Stimulated activated CD8-positive, alpha-beta memory T cell treated with anti-CD3 and anti-CD28 coated beads, Interleukin-12 subunit alpha, Interleukin-12 subunit beta, amount 100 ng/mL, for 4 hours (primary cell): ENCODE measurements around the gene PRKCA.

Experiments used
- DNase-seq: peaks from one replicate; pipeline ENCODE4 v3.0.0-alpha.2; 2020; ENCODE audit warnings: low read depth

PRKCA gene

GRCh38 chr17:66518677-66519076 lies 216.3 kb downstream of the PRKCA start:
- no peak for DNase-seq

GRCh38 chr17:66519154-66519553 lies 216.7 kb downstream of the PRKCA start:
- no peak for DNase-seq

GRCh38 chr17:66520999-66521398 lies 218.6 kb downstream of the PRKCA start:
- DNase-seq: no peak

GRCh38 chr17:66522591-66523272 lies 220.3 kb downstream of the PRKCA start:
- no peak for DNase-seq

GRCh38 chr17:66523378-66524200 lies 221.2 kb downstream of the PRKCA start:
- DNase-seq: no peak

GRCh38 chr17:66524877-66525276 lies 222.5 kb downstream of the PRKCA start:
- no peak for DNase-seq

GRCh38 chr17:66525338-66525737 lies 222.9 kb downstream of the PRKCA start:
- no peak for DNase-seq

- no peak for DNase-seq
Measured at GRCh38 chr17:66526827-66527226, 224.4 kb downstream of the PRKCA start.

GRCh38 chr17:66527335-66527734 lies 224.9 kb downstream of the PRKCA start:
- no peak for DNase-seq

GRCh38 chr17:66531851-66532295 lies 229.5 kb downstream of the PRKCA start:
- DNase-seq: no peak

GRCh38 chr17:66533572-66533971 lies 231.2 kb downstream of the PRKCA start:
- DNase-seq: no peak

GRCh38 chr17:66533986-66534385 lies 231.6 kb downstream of the PRKCA start:
- DNase-seq: no peak

GRCh38 chr17:66535611-66536010 lies 233.2 kb downstream of the PRKCA start:
- no peak for DNase-seq

GRCh38 chr17:66537502-66537901 lies 235.1 kb downstream of the PRKCA start:
- DNase-seq: no peak

- DNase-seq: no peak
Measured at GRCh38 chr17:66538776-66539175, 236.4 kb downstream of the PRKCA start.

GRCh38 chr17:66540131-66540781 lies 237.8 kb downstream of the PRKCA start:
- DNase-seq: no peak

- no peak for DNase-seq
Measured at GRCh38 chr17:66541461-66542128, 239.2 kb downstream of the PRKCA start.

- DNase-seq: no peak
Measured at GRCh38 chr17:66542129-66542966, 239.9 kb downstream of the PRKCA start.

- no peak for DNase-seq
Measured at GRCh38 chr17:66542967-66543520, 240.6 kb downstream of the PRKCA start.

- no peak for DNase-seq
Measured at GRCh38 chr17:66543526-66543925, 241.1 kb downstream of the PRKCA start.

- DNase-seq: no peak
Measured at GRCh38 chr17:66545918-66546317, 243.5 kb downstream of the PRKCA start.
